Activated CD8-positive, alpha-beta memory T cell treated with anti-CD3 and anti-CD28 coated beads for 1 hour (primary cell): ENCODE data around the gene CSNK1G3.
A peak's percentile ranks its signal among the peaks of the same experiment; 100 is the strongest.

Source experiments
- DNase-seq, 2 donors: peaks; one replicate each; pipeline ENCODE4 v3.0.0-alpha.2; 2020; ENCODE audit warnings: low read depth in 1 of 2; ENCODE audit errors: extremely low read depth in 1 of 2

Gene CSNK1G3

GRCh38 chr5:123512611-123513461, 859 bp downstream of the CSNK1G3 start:
- DNase-seq = peak in 1 of 2 donors; percentile 8

- DNase-seq = no peak
Observed at GRCh38 chr5:123514615-123515355, 2.8 kb downstream of the CSNK1G3 start.

- DNase-seq = no peak
Observed at GRCh38 chr5:123515904-123516303, 3.9 kb downstream of the CSNK1G3 start.

- DNase-seq = no peak
Observed at GRCh38 chr5:123517476-123517875, 5.5 kb downstream of the CSNK1G3 start.

GRCh38 chr5:123518111-123518510, 6.1 kb downstream of the CSNK1G3 start:
- no peak for DNase-seq

GRCh38 chr5:123520677-123521247, 8.8 kb downstream of the CSNK1G3 start:
- no peak for DNase-seq

GRCh38 chr5:123524146-123524545, 12.2 kb downstream of the CSNK1G3 start:
- DNase-seq = no peak

- no peak for DNase-seq
Observed at GRCh38 chr5:123527190-123527589, 15.2 kb downstream of the CSNK1G3 start.

GRCh38 chr5:123528065-123528464, 16.1 kb downstream of the CSNK1G3 start:
- no peak for DNase-seq

GRCh38 chr5:123528878-123529277, 16.9 kb downstream of the CSNK1G3 start:
- DNase-seq = no peak

- no peak for DNase-seq
Observed at GRCh38 chr5:123530728-123531127, 18.8 kb downstream of the CSNK1G3 start.

- no peak for DNase-seq
Observed at GRCh38 chr5:123535648-123536047, 23.7 kb downstream of the CSNK1G3 start.

- DNase-seq = no peak
Observed at GRCh38 chr5:123537256-123537655, 25.3 kb downstream of the CSNK1G3 start.

- DNase-seq = no peak
Observed at GRCh38 chr5:123537845-123538244, 25.9 kb downstream of the CSNK1G3 start.

GRCh38 chr5:123538670-123539459, 26.9 kb downstream of the CSNK1G3 start:
- DNase-seq = no peak

GRCh38 chr5:123540534-123540933, 28.6 kb downstream of the CSNK1G3 start:
- no peak for DNase-seq

GRCh38 chr5:123543438-123543837, 31.5 kb downstream of the CSNK1G3 start:
- no peak for DNase-seq

GRCh38 chr5:123545506-123545905, 33.5 kb downstream of the CSNK1G3 start:
- no peak for DNase-seq

- DNase-seq = no peak
Observed at GRCh38 chr5:123546657-123547056, 34.7 kb downstream of the CSNK1G3 start.

- peak; percentile 5 to 28 for DNase-seq
Observed at GRCh38 chr5:123549256-123549904, 37.4 kb downstream of the CSNK1G3 start.
